Mesenteric fat pad (tissue), 1 donor: ENCODE results near the gene ACTL7B. TPM values are rescaled to one million over a fixed set of nuclear protein-coding genes. Genes with fewer than 3 reads are reported as not detected.
"Not testable (repeated sequence)": the region's sequence is repeated elsewhere in the genome, so short reads cannot be mapped to it uniquely, and the experiment has no call there.

Experiments used
- DNase-seq: peaks from one replicate; pipeline ENCODE4 v3.0.0-alpha.2; 2020; ENCODE audit warnings: low spot score
- total RNA-seq: library from RNA; stranded (reverse); fragmentation: NEBNext Ultra II Directional; extraction: Animal tissue kit (Norgen Biotek cat#: 25700); gene quantifications from one replicate; pipeline ENCODE4 v1.2.1, GENCODE V29; 2021
- donor health status: DM: yes; HTN: yes; CAD: no.

The ACTL7B gene
- total RNA-seq, 1 donor from 2014 or later = not detected

- DNase-seq = no peak
These were observed 10.9 kb downstream of the ACTL7B start for GRCh38 chr9:108844856-108845255.

- no peak for DNase-seq
These were observed 11.4 kb downstream of the ACTL7B start for GRCh38 chr9:108844391-108844790.

- DNase-seq = no peak
These were observed 13.0 kb downstream of the ACTL7B start for GRCh38 chr9:108842610-108843295.

- DNase-seq = not testable (repeated sequence)
These were observed 16.2 kb downstream of the ACTL7B start for GRCh38 chr9:108839561-108839960.

GRCh38 chr9:108838017-108838416 is 17.8 kb downstream of the ACTL7B start:
- DNase-seq = no peak

GRCh38 chr9:108837530-108837929 is 18.3 kb downstream of the ACTL7B start:
- no peak for DNase-seq

- DNase-seq = no peak
These were observed 19.0 kb downstream of the ACTL7B start for GRCh38 chr9:108836781-108837180.

- no peak for DNase-seq
These were observed 19.5 kb downstream of the ACTL7B start for GRCh38 chr9:108836319-108836718.

- no peak for DNase-seq
These were observed 20.0 kb downstream of the ACTL7B start for GRCh38 chr9:108835831-108836230.

GRCh38 chr9:108834959-108835665 is 20.7 kb downstream of the ACTL7B start:
- DNase-seq = no peak

- no peak for DNase-seq
These were observed 23.6 kb downstream of the ACTL7B start for GRCh38 chr9:108832179-108832500.

- DNase-seq = no peak
These were observed 24.1 kb downstream of the ACTL7B start for GRCh38 chr9:108831496-108832178.

- no peak for DNase-seq
These were observed 25.5 kb downstream of the ACTL7B start for GRCh38 chr9:108830272-108830671.

GRCh38 chr9:108823829-108824228 is 32.0 kb downstream of the ACTL7B start:
- DNase-seq = no peak

- no peak for DNase-seq
These were observed 39.7 kb downstream of the ACTL7B start for GRCh38 chr9:108816037-108816436.

- no peak for DNase-seq
These were observed 40.6 kb downstream of the ACTL7B start for GRCh38 chr9:108815156-108815555.

- no peak for DNase-seq
These were observed 41.7 kb downstream of the ACTL7B start for GRCh38 chr9:108813951-108814601.

- DNase-seq = no peak
These were observed 43.3 kb downstream of the ACTL7B start for GRCh38 chr9:108812396-108813025.

GRCh38 chr9:108811944-108812343 is 43.8 kb downstream of the ACTL7B start:
- DNase-seq = no peak

- DNase-seq = no peak
These were observed 46.5 kb downstream of the ACTL7B start for GRCh38 chr9:108809269-108809668.
